Measurements from ENCODE around the gene TRPM2.
A peak's percentile ranks its signal among the peaks of the same experiment; 100 is the strongest.

The TRPM2 gene

GRCh38 chr21:44449473-44450363 is 96.3 kb downstream of the TRPM2 start:
- DNase-seq = no peak

GRCh38 chr21:44450402-44450801 is 97.0 kb downstream of the TRPM2 start:
- DNase-seq = no peak

- DNase-seq = no peak
These were observed 97.6 kb downstream of the TRPM2 start for GRCh38 chr21:44450999-44451398.

- no peak for DNase-seq
These were observed 99.7 kb downstream of the TRPM2 start for GRCh38 chr21:44453120-44453519.

- DNase-seq = no peak
These were observed 100.6 kb downstream of the TRPM2 start for GRCh38 chr21:44454058-44454457.

- peak; percentile 16 for DNase-seq
These were observed 101.5 kb downstream of the TRPM2 start, which contains the start of gene LRRC3 for GRCh38 chr21:44454747-44455523. Gene LRRC3, plus strand, starts transcription at chr21:44455510. Its CDS starts 1,135 bp downstream, at chr21:44456645.

- DNase-seq = no peak
These were observed 102.2 kb downstream of the TRPM2 start for GRCh38 chr21:44455524-44456213.

GRCh38 chr21:44456214-44456914 is 102.9 kb downstream of the TRPM2 start:
- no peak for DNase-seq

GRCh38 chr21:44456915-44457736 is 103.7 kb downstream of the TRPM2 start:
- no peak for DNase-seq

GRCh38 chr21:44458971-44459711 is 105.7 kb downstream of the TRPM2 start:
- DNase-seq = no peak

- DNase-seq = no peak
These were observed 106.5 kb downstream of the TRPM2 start for GRCh38 chr21:44459712-44460440.

- DNase-seq = no peak
These were observed 107.0 kb downstream of the TRPM2 start for GRCh38 chr21:44460441-44460755.

GRCh38 chr21:44461005-44461404 is 107.6 kb downstream of the TRPM2 start:
- DNase-seq = no peak

GRCh38 chr21:44461464-44462001 is 108.1 kb downstream of the TRPM2 start:
- no peak for DNase-seq

GRCh38 chr21:44462086-44462833 is 108.8 kb downstream of the TRPM2 start:
- DNase-seq = no peak

- DNase-seq = no peak
These were observed 109.4 kb downstream of the TRPM2 start for GRCh38 chr21:44462834-44463200.

- no peak for DNase-seq
These were observed 110.3 kb downstream of the TRPM2 start for GRCh38 chr21:44463724-44464123.

- DNase-seq = no peak
These were observed 110.9 kb downstream of the TRPM2 start for GRCh38 chr21:44464351-44464750.

GRCh38 chr21:44466351-44466954 is 113.0 kb downstream of the TRPM2 start:
- DNase-seq = no peak
